GM18951 (cell line): Measurements from ENCODE around the gene MAP3K3.

ENCODE experiments used
- POLR2A ChIP-seq: IDR thresholded peaks from 4 replicates; pipeline ENCODE4 v1.6.1; 2011; ENCODE audit warnings: mild to moderate bottlenecking; ENCODE audit not compliant: insufficient read length, insufficient read depth; ENCODE audit errors: extremely low read depth
- in situ Hi-C: fragments of 300-500 bp; cut with MboI; formaldehyde crosslinking; loops from one replicate; pipeline ENCODE4 v1.12.0; 2022; ENCODE audit warnings: low sequenced_read_pairs, mixed read lengths, inconsistent platforms; ENCODE audit not compliant: unreplicated experiment

The MAP3K3 gene

DNA sequence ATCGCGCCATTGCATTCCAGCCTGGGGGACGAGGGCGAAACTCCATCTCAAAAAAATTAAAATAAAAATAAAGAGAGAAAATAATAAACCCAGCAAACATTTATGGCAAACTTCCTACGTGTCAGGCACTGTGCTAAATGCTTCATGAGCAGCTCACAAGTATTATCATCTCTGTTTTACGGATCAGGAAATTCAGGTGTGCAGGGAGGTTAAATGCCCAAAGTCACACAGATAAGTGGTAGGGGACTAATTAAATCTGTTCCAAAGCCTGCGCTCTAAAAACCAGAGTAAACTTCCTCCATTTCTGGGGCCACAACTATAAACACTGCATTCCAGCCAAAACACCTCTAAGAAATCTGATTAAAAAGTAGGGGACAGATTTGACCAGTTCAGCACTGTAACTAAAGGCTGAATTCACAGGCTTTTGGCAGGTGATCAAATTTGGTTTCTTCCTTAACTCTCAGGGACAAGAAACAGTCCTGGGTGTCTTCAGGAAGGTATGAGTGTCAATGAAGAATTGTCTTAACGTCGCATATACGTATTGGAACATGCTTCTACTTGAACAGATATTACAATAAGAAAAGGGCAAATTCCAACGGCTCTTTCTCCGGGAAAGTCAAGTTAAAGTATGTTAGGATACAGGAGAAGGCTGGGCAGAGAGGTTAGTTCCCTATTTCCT lies 118.4 kb downstream of the MAP3K3 start:
- in situ Hi-C loops: no loop called here
- TF ChIP-seq POLR2A: no peak

DNA sequence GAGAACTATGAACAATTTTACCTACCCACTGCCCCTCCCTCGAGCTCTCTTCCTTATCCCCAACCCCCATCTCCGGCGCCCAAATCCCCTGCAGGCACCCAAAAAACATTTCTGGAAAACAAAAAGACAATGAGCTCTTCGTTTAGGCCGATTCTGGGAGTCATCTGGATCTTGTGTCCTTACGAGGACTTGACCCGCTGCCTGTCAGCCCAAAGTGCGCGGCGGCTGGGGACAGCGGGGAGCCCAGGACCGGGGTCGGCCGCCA lies 118.9 kb downstream of the MAP3K3 start:
- TF ChIP-seq POLR2A: no peak
- in situ Hi-C loops: no loop called here

DNA sequence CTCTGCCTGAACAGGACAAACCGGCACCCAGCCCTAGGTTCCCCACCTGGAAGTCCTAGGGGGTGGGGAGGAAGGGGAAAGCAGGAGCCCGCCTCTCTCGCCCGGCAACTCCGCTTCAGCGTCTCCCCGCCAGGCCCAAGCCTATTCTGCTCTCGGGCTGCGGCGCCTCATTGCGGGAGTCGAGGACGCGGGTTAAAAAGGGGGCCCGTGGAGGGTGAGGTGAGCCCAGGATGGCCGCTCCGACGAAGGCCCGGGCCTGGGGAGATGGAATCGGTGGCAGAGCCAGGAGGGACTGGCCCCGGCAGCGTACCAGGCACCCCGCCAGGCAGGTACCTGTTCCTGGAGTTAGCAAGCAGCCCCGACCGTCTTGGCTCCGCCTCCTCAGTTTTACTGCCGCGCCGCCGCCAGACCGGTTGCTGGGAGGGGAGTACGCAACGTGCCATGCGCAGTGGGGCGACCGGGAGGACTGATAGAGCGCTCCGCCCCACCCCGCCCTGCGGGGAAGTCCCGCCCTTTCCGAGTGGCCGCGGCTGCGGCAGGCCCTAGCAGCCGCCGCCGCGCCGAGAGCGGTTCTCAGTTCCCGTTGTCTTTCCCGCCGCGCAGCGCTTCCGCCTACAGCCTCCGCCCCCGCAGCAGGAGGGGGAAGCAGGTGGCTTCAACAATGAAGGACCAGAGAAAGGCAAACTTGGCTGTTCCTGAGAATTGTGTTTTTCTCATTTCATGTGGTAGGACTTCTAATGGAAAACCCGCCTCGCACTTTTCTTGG lies 119.4 kb downstream of the MAP3K3 start, which contains the start of gene STRADA:
Gene STRADA, minus strand, starts transcription at position 392 of the 766 bp plus-strand sequence. CDS start 13,430 bp downstream, outside the sequence.
- peak; percentile 95 for TF ChIP-seq POLR2A
- in situ Hi-C loops: no loop called here
